Ovary (tissue), 9 donors: ENCODE data around the gene LRPPRC. TPM values are rescaled to one million over a fixed set of nuclear protein-coding genes. Genes with fewer than 3 reads are reported as not detected.

Experiments
- DNase-seq, 5 donors: peaks; one replicate each; pipeline ENCODE4 v3.0.0-alpha.2; 2019 to 2020
- H3K27ac ChIP-seq, 2 donors: fragments of 200-600 bp; one replicate each; pipeline versions ENCODE4 v1.5.1 to v1.8.0; 2019 to 2022
- H3K27me3 ChIP-seq: fragments of 200-600 bp; one replicate; pipeline ENCODE4 v1.8.0; 2022
- H3K36me3 ChIP-seq: fragments of 200-600 bp; sonication (generic); one replicate; pipeline ENCODE4 v1.5.1; 2019
- H3K4me1 ChIP-seq: one replicate; pipeline ENCODE4 v1.8.1; 2013; ENCODE audit warnings: mild to moderate bottlenecking, moderate library complexity; ENCODE audit not compliant: insufficient read depth
- H3K4me3 ChIP-seq: fragments of 200-600 bp; sonication (generic); one replicate; pipeline ENCODE4 v1.5.1; 2017
- H3K9me3 ChIP-seq, 2 donors: fragments of 200-600 bp in 1 of 2; sonication (generic) in 1 of 2; one replicate each; pipeline versions ENCODE4 v1.5.1 to v1.8.1; 2013 to 2019; ENCODE audit warnings: mild to moderate bottlenecking in 1 of 2, moderate library complexity in 1 of 2
- CTCF ChIP-seq, 3 donors: fragments of 450-650 bp in 2 of 3; fragments of 200-600 bp in 1 of 3; IDR thresholded peaks; one replicate each; pipeline versions ENCODE4 v1.5.1 to v1.8.0; 2016 to 2022; ENCODE audit warnings: antibody characterized with exemption in 3 of 3, mild to moderate bottlenecking in 1 of 3
- EP300 ChIP-seq: sonication (generic); formaldehyde crosslinking; IDR thresholded peaks from one replicate; pipeline ENCODE4 v1.6.1; 2017; ENCODE audit warnings: antibody characterized with exemption
- POLR2A ChIP-seq: fragments of 450-650 bp; IDR thresholded peaks from one replicate; pipeline ENCODE4 v1.6.1; 2017; ENCODE audit warnings: antibody characterized with exemption, mild to moderate bottlenecking, moderate library complexity
- WGBS, 3 donors: extraction: QIAGEN DNeasy Blood & Tissue Kit in 1 of 3; methylation state at CpG; one replicate each; pipeline versions ENCODE4 v1.1.5 to v1.1.7; 2013 to 2017; 5-methylcytosine and 5-hydroxymethylcytosine counted together
- intact Hi-C, 4 donors: fragments of 100-400 bp; cut with DNase I; formaldehyde crosslinking; loops; one replicate each; pipeline versions ENCODE4 v1.11.0 to v1.15.1; 2022 to 2023
- polyA plus RNA-seq, 2 donors: library from polyadenylated mRNA; stranded (reverse); fragments of 200-250 nt in 1 of 2; fragments of 350-450 nt in 1 of 2; fragmentation: Illumina TruSeq in 1 of 2; extraction: RNeasy Lipid Tissue Mini Kit (QIAGEN cat#74804) in 1 of 2; gene quantifications; one replicate each; pipeline ENCODE4 v1.2.3, GENCODE V29; 2013 to 2014
- total RNA-seq, 7 donors: library from RNA; depleted of rRNA in 2 of 7; stranded (reverse); fragments of >200 nt in 2 of 7; fragmentation: NEBNext Ultra II Directional in 3 of 7; extraction: Animal tissue kit (Norgen Biotek cat#: 25700) in 3 of 7; gene quantifications; one replicate each; pipeline versions ENCODE4 v1.1.0 to v1.2.4, GENCODE V29; 2016 to 2023
- donor health status: DM: no; HTN: no; CAD: no; lungs with moderate emphysema.
- donor health status: DM: no; HTN: no; CAD: no.
- donor health status: Bipolar disorder and iron deficiency.
- donor health status: DM: yes; HTN: yes; CAD: no.
- donor health status: DM: no; HTN: no; CAD: no.
- donor health status: DM: yes; HTN: yes; CAD: no.

The LRPPRC gene
- total and polyA plus RNA-seq, 9 donors = 27.6 to 74.9 (median 66.9) TPM

GRCh38 chr2:43898838-43899346 is 96.9 kb downstream of the LRPPRC start:
- H3K9me3 ChIP-seq = no peaks in the 10 kb centered on the region
- WGBS, 3 donors = 93 to 94% (median 93%) methylated on average over 11 of the region's 11 CpGs
- no peaks in the 10 kb centered on the region for H3K27me3 ChIP-seq
- TF ChIP-seq EP300 (no peak), CTCF (IDR thresholded peaks at IDR 0.05) (no peak), POLR2A (no peak)
- no peaks in the 10 kb centered on the region for H3K4me1 ChIP-seq
- H3K4me3 ChIP-seq = no peak overlapping the region
- no peaks in the 10 kb centered on the region for H3K36me3 ChIP-seq
- intact Hi-C loops = no loop called here
- H3K27ac ChIP-seq = no peak overlapping the region
- DNase-seq = no peak

DNA sequence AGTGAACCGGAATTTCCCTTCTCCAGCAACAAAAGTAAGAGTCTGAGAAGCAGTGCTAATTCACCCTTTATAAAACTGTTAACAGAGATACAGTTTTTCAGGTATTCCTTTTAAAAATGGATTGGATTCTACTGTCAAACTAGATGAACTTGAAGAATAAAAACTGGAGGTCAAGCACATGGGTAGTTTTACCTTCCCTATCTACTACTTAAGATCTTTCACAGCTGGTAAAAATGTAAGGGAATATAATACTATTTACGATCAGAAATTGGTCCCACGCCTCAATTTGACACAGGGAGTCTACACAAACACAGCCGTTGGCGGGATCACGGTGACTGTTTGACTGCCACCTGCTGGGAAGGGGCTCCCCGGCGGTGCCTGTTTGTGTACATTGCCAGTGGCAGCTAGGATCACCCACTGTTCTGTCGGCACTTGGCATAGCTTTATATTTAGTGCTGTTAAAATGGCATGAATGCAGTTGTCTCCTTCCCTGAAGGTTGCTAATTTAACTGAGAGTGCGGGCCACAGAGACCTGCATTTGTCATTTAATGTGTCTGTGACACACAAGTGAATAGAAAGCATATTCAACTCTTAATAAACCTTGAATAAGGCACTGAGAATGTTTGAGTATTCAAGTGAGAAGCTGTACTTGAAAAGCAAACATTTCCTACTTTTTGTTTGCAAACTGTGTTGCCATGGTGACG is 97.5 kb downstream of the LRPPRC start:
- TF ChIP-seq POLR2A = no peak
- no peak for TF ChIP-seq EP300
- no peak for TF ChIP-seq CTCF (IDR thresholded peaks at IDR 0.05)
- WGBS, 3 donors = 73 to 83% (median 82%) methylated on average over 11 of the region's 11 CpGs
- Histone ChIP-seq H3K4me1 (no peaks in the 10 kb centered on the region), H3K27ac (no peak overlapping the region), H3K27me3 (no peaks in the 10 kb centered on the region), H3K9me3 (no peaks in the 10 kb centered on the region), H3K4me3 (no peak overlapping the region), H3K36me3 (no peaks in the 10 kb centered on the region)
- intact Hi-C loops = no loop called here
- no peak for DNase-seq

GRCh38 chr2:43897492-43897891 is 98.3 kb downstream of the LRPPRC start:
- WGBS, 3 donors = 93 to 96% (median 96%) methylated on average over 6 of the region's 6 CpGs
- Histone ChIP-seq H3K27ac (no peak overlapping the region), H3K36me3 (no peaks in the 10 kb centered on the region), H3K27me3 (no peaks in the 10 kb centered on the region), H3K9me3 (no peaks in the 10 kb centered on the region), H3K4me1 (no peaks in the 10 kb centered on the region), H3K4me3 (no peak overlapping the region)
- no peak for DNase-seq
- intact Hi-C loops = no loop called here
- no peak for TF ChIP-seq CTCF (IDR thresholded peaks at IDR 0.05)
- no peak for TF ChIP-seq POLR2A
- TF ChIP-seq EP300 = no peak

DNA sequence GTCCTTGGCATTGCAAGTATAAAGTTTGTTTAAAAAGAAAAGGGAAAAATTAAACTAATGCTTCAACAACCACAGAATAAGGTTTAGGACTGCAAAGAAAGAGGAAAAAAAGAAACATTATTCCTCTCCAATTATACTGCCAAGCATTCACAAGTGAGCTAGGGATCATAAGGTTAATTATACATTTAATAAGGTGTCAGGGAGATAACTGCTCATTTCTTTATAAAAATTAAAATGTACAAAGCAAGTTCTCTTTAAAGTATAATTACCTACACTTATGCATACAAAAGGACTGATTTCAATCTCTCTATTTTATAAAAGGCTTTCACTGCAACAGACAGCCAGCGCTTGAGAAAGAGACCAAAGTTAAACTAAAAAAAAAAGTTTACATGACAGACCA is 98.9 kb downstream of the LRPPRC start:
- Histone ChIP-seq H3K4me3 (no peak overlapping the region), H3K9me3 (no peaks in the 10 kb centered on the region), H3K4me1 (no peaks in the 10 kb centered on the region), H3K27ac (no peak overlapping the region), H3K27me3 (no peaks in the 10 kb centered on the region), H3K36me3 (no peaks in the 10 kb centered on the region)
- 91 to 96% (median 91%) methylated on average over 1 of the region's 1 CpG for WGBS, 3 donors
- TF ChIP-seq CTCF (IDR thresholded peaks at IDR 0.05) (no peak), POLR2A (no peak), EP300 (no peak)
- no peak for DNase-seq
- intact Hi-C loops = no loop called here
